Fibroblast of the aortic adventitia (primary cell): ENCODE results near the gene ERC1. TPM values are rescaled to one million over a fixed set of nuclear protein-coding genes. Genes with fewer than 3 reads are reported as not detected.

Experiments
- DNase-seq: peaks from one replicate; pipeline ENCODE4 v3.0.0-alpha.2; 2010; ENCODE audit warnings: low read depth
- H3K4me3 ChIP-seq: 2 replicates; pipeline ENCODE4 v1.5.1; 2011; ENCODE audit warnings: low read depth, mild to moderate bottlenecking, control low read depth, low read length, moderate library complexity
- CTCF ChIP-seq: IDR thresholded peaks from 2 replicates; pipeline ENCODE4 v1.5.1; 2011; ENCODE audit warnings: mild to moderate bottlenecking, low read length, control low read depth, inconsistent platforms; ENCODE audit not compliant: insufficient read depth
- total RNA-seq: library from RNA; depleted of rRNA; stranded (reverse); fragments of >200 nt; gene quantifications from 2 replicates; pipeline ENCODE4 v1.2.3, GENCODE V29; 2012; ENCODE audit warnings: low replicate concordance

Gene ERC1
- total RNA-seq, 1 donor, result 50.9 TPM

GRCh38 chr12:1528791-1529190 lies 537.8 kb downstream of the ERC1 start:
- TF ChIP-seq CTCF, result no peak
- no peak for DNase-seq
- no peak overlapping the region for H3K4me3 ChIP-seq

- H3K4me3 ChIP-seq, result peak overlapping the region; percentile 60
- DNase-seq, result no peak
- no peak for TF ChIP-seq CTCF
Measured at GRCh38 chr12:1529228-1529861, 538.3 kb downstream of the ERC1 start.

GRCh38 chr12:1529862-1530591 lies 539.0 kb downstream of the ERC1 start:
- H3K4me3 ChIP-seq, result peak overlapping the region; percentile 60
- no peak for DNase-seq
- no peak for TF ChIP-seq CTCF

GRCh38 chr12:1530592-1531152 lies 539.6 kb downstream of the ERC1 start:
- H3K4me3 ChIP-seq, result peak overlapping the region; percentile 64
- no peak for TF ChIP-seq CTCF
- no peak for DNase-seq

- H3K4me3 ChIP-seq, result peak overlapping the region; percentile 64
- no peak for TF ChIP-seq CTCF
- DNase-seq, result no peak
Measured at GRCh38 chr12:1531153-1531653, 540.2 kb downstream of the ERC1 start.

GRCh38 chr12:1531654-1532374 lies 540.8 kb downstream of the ERC1 start:
- DNase-seq, result no peak
- TF ChIP-seq CTCF, result no peak
- H3K4me3 ChIP-seq, result peak overlapping the region; percentile 64
